Fibroblast of pulmonary artery (primary cell): ENCODE data around the gene RECK.
A peak's percentile ranks its signal among the peaks of the same experiment; 100 is the strongest.

Experiments used
- DNase-seq: peaks from one replicate; pipeline ENCODE4 v3.0.0-alpha.2; 2010; ENCODE audit warnings: low read depth
- H3K4me3 ChIP-seq: replicated peaks from 2 replicates; pipeline ENCODE4 v1.5.1; 2011; ENCODE audit warnings: low read depth, mild to moderate bottlenecking, control low read depth, low read length, moderate library complexity
- TF ChIP-seq, protein P1 (sequence below): IDR thresholded peaks from 2 replicates; pipeline ENCODE4 v1.5.1; 2011; ENCODE audit warnings: mild to moderate bottlenecking, control low read depth, low read length, inconsistent platforms; ENCODE audit errors: missing control alignments

The RECK gene

DNA sequence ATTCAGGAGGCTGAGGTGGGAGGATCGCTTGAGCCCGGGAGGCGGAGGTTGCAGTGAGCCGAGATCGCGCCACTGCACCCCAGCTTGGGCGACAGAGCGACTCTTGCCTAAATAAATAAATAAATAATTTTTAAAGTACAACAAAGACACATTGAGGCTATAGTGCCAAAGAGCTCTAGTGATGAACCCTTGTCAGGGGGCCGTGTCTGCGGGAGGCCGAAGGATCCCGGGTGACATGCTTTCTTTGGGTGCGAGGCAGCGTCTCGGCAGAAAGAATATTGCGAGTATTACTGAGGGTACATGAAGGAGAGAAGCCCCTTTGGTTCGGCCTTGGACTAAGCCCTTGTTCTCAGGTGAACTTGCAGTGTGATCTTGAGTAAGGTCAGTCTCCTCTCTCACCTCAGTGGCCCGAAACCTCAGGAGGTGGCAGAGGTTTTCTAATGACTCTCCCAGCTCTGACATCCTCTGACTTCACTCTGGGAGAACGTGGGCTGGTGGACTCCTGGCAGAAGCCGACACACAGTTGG lies 397 bp upstream of the RECK start:
- DNase-seq = no peak
- peak overlapping the region; percentile 72 for H3K4me3 ChIP-seq
- TF ChIP-seq, protein P1, sequence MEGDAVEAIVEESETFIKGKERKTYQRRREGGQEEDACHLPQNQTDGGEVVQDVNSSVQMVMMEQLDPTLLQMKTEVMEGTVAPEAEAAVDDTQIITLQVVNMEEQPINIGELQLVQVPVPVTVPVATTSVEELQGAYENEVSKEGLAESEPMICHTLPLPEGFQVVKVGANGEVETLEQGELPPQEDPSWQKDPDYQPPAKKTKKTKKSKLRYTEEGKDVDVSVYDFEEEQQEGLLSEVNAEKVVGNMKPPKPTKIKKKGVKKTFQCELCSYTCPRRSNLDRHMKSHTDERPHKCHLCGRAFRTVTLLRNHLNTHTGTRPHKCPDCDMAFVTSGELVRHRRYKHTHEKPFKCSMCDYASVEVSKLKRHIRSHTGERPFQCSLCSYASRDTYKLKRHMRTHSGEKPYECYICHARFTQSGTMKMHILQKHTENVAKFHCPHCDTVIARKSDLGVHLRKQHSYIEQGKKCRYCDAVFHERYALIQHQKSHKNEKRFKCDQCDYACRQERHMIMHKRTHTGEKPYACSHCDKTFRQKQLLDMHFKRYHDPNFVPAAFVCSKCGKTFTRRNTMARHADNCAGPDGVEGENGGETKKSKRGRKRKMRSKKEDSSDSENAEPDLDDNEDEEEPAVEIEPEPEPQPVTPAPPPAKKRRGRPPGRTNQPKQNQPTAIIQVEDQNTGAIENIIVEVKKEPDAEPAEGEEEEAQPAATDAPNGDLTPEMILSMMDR = no peak

DNA sequence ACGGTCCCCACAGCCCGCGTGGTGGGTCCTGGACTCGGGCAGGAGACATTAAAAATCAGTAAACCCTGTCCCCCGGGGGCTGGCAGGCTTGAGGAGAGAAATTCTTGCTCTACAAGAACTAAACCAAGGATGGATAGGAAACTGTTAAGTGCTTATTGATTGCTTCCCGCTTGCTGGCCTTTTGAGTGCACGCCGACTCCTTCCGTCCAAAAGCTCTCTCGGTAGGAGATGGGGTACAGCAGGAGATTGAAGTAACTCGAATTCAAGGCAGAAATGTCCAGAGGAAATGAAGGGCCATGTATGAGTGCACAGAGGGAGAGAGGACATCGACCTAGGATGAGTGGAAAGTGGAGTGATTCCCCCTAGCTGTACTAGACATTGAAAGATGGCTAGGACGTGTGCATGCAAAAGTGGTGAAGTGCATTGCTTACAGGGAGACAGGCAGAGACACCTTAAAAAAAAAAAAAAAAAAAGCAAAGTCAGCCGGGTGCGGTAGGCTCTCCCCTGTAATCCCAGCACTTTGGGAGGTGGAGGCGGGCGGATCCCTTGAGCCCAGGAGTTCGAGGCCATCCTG lies 923 bp downstream of the RECK start:
- TF ChIP-seq, protein P1 = no peak
- DNase-seq = no peak
- H3K4me3 ChIP-seq = peak overlapping the region; percentile 72

DNA sequence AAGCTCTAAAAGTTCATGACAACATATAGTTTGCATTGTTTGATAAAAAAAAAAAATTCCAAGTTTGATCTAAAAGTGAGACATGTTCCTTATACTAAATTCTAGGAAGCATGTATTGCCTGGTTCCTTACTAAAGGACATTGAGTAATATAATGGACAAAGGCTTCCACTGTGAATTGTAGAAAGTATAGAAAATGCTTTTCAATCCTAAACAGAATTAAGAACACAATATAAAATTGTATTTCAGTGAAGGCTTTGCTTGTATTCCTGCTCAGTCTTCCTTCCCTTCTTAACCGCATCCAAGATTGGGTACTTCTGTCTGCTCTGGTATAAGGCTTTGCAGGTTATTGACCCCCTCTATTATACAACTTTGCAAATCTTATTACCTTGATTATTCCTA lies 2.4 kb downstream of the RECK start:
- no peak overlapping the region for H3K4me3 ChIP-seq
- no peak for DNase-seq
- TF ChIP-seq, protein P1 = no peak

DNA sequence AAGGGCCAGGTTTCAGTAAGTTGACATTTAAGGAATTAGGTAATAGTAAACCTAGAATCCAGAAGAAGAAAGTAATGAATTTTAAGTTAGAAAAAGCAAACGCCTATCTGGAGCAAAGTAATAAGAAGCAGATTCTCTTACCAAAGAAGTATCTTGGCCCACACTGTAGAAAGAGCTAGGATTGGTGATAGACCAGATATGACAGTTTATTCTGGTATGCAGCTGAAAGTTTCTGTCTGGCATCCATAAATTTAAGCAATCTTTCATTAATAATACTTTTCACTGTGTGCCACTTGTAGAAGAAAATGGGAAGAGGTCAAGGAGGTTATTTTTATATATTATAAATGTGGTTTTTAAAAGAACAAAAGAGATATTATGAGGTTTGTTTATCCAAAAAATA lies 3.0 kb downstream of the RECK start:
- H3K4me3 ChIP-seq = no peak overlapping the region

DNA sequence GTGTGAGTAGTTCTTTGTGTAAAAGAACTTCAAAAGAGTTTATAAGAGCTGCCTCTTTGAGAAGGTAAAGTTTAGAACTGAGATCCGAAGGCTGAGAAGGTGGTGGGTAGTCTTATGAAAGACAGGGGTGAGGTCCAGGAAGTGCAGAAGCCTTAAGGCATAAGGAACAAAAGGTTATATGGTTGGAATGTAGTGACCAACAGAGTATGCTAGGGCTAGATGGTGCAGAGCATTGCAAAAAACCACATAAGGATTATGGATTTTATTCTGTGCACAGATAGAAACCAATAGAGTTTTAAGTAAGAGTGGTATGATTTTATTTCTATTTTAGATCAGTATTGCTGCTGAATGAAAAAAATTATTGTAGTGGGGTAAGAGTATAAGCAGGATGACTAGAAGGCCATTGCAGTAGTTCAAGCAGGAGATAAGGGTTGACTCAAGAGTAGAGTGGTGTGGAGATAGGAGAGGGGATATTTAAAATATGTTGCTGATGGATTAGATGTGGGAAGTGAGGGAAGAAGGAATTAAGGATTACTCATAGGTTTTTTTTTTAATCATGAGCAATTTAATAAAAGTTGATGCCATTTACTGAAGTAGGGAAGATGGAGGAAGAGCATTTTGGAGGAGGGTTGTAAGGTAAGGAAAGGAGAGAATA lies 3.7 kb downstream of the RECK start:
- H3K4me3 ChIP-seq = no peak overlapping the region
- TF ChIP-seq, protein P1 = no peak
- no peak for DNase-seq

More for the DNA sequence above, 3.0 kb downstream of the RECK start:
- TF ChIP-seq, protein P1 = no peak
- DNase-seq = peak; percentile 58

DNA sequence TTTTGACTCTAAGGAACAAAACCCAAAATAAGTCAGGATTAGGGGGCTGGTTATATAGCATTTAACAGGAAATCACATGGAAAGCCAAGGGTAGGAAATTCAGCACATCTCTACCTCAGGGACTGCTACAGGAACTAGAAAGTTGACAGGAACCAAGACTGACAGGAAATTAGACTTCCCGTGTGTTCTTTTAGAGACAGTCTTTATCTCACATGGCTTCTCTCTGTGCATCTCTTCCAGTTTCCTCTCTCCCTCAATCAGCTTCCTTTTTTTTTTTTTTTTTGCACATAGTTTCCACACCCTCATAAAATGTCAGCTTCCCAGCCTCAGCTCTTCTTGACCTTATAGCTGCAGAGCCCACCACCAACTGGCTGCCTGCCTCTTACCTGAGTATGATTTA lies 4.8 kb downstream of the RECK start:
- no peak for DNase-seq
- no peak overlapping the region for H3K4me3 ChIP-seq
- TF ChIP-seq, protein P1 = no peak
